NCI-H146 (cell line): ENCODE measurements around the gene ANKLE2.
"Not testable (repeated sequence)": the region's sequence is repeated elsewhere in the genome, so short reads cannot be mapped to it uniquely, and the experiment has no call there.

Source experiments
- DNase-seq: peaks from one replicate; lab custom pipeline; 2025; lab: John Stamatoyannopoulos, UW

Gene ANKLE2

DNA sequence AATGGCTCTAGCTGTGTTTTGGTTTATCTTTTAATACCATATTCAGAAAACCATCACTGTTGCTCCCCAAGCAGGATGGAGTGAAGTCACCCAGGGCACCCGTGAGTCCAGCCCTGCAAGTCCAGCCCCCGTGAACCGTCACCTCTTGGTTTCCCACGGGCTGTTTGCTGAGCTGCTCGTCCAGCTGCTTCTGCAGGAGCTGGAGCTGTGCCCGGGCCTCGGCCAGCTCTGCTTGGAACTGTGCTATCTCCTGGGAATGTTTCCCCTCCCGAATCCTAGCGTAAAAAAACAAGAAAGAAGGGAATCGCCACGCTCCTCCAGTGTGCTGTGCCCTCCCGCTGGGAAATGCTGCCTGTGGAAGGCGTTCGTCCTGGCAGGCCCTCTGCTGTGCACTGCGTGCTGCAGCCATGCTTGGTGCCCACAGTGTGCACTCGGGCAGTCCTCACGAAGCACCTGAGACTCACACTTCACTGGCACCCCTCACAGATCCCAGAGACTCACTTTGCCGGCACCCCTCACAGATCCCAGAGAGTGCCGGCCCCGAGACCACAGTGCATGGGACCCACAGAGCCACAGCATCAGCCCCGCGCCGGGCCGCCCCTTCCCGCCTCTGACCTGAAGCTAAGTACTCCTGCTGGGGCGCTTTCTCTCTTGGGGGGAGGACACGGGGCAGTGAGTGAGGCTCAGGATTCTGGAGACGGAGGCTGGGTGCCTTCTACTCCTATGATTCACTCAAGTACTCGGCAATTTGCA lies 15.4 kb upstream of the ANKLE2 start:
- DNase-seq = no peak

GRCh38 chr12:132776230-132776625 lies 14.6 kb upstream of the ANKLE2 start:
- not testable (repeated sequence) for DNase-seq

DNA sequence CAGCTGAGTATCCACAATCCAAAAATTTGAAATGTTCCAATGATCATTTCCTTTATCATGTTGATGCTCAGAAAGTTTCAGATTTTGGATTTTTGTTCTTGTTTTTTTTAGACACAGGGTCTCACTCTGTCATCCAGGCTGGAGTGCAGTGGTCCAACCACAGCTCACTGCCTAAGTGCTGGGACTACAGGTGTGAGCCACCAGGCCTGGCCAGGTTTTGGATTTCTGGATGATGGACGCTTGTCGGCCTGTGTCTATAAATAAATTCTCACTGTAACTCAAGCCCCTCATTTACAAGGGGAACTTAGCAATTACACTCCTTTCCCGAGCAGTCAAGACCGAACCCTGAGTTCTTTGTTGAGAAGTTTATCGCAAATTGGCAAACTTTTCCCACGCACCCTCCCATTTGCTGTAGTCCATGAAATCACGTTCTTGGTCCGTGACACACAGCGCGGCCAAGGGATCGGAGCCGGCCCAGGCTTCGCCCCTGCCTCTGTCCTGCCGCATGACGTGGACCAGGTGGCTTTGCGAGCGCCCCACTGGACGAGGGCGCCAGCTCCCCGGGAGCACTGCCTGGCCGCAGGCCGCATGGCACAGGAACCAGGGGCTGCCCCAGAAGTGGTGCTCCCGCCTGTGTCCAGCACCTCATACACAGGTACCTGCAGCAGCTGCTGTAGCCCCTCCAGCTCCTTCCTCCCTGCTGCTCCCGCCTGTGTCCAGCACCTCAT lies 14.0 kb upstream of the ANKLE2 start:
- DNase-seq = no peak

GRCh38 chr12:132774646-132775275 lies 13.1 kb upstream of the ANKLE2 start:
- no peak for DNase-seq

DNA sequence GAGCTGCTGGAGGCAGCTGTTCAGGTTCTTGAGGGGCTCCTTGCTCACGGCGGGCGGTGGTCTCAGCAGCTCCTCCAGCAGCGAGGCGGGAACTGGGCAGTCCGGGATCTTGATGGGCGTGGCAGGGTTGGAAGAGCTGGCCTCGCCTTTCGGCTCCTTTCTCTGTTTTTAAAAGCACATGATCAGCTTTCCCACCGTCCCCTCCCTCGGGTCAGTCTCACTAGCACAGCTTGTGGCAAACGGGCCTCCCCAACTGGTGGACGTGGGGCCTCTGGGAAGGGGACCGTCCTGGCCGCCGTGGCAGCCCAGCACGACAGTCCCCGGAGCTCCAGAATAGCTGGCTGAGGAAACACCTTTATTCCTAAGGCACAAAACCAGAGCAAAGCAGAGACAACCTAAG lies 12.5 kb upstream of the ANKLE2 start:
- DNase-seq = no peak

DNA sequence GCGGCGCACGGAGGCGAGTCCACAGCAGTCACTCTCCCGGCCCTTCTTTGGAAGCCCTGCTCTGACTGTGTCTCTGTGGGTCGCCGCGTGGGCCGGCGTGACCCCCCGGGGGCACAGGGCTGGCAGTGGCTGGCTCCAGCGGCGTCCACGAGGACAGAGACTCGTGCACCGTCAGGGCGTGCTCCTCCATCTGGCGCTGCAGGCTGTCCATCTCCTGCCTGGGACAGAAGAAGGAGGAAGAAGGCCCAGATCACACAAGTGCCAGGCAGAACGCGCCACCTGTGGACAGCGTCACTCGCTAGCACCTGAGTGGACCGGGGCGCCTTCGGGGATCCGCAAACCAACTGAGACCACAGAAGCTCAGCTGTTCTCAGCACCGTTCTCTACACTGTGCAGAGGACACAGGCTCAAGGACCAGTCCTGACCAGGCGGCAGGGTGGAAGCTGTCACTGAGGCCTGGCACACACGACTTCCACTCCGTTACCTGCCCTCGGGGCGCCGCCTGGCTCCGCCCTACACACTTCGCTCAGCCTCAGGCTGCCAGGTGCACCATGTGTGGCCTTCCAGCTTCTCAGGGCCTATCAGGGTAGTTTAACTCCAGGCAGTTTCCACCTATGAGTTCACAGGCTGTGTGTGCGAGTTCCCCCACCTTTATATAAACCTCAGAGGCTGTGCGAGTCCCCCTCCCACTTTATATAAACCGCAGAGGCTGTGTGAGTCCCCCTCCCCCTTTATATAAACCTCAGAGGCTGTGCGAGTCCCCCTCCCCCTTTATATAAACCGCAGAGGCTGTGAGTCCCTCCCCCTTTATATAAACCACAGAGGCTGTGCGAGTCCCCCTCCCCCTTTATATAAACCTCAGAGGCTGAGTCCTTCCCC lies 11.7 kb upstream of the ANKLE2 start:
- no peak for DNase-seq

- DNase-seq = no peak
Observed at GRCh38 chr12:132772606-132773005, 11.0 kb upstream of the ANKLE2 start.

GRCh38 chr12:132771126-132771838 lies 9.7 kb upstream of the ANKLE2 start:
- DNase-seq = no peak

GRCh38 chr12:132766380-132767085 lies 4.9 kb upstream of the ANKLE2 start:
- DNase-seq = no peak

GRCh38 chr12:132765361-132765760 lies 3.7 kb upstream of the ANKLE2 start:
- no peak for DNase-seq

DNA sequence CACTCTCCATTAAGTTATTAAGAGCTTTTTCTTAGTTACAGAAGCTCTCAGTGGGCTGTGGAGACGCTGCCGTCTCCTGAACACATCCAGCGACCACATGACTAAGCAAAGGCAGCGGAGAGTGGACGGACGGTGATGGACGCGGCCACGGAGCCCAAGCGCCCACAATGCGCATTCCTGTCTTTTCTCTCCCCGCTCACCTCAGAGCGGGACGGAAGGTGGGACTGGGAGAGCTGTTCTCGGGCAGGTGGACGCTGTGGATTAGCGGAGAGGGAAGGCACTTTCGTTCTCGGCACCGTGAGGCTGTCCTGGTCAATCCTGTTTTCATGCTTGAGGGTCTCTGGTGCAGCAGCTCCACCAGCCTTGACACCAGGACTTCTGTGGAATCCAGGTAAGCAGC lies 2.6 kb upstream of the ANKLE2 start:
- no peak for DNase-seq

DNA sequence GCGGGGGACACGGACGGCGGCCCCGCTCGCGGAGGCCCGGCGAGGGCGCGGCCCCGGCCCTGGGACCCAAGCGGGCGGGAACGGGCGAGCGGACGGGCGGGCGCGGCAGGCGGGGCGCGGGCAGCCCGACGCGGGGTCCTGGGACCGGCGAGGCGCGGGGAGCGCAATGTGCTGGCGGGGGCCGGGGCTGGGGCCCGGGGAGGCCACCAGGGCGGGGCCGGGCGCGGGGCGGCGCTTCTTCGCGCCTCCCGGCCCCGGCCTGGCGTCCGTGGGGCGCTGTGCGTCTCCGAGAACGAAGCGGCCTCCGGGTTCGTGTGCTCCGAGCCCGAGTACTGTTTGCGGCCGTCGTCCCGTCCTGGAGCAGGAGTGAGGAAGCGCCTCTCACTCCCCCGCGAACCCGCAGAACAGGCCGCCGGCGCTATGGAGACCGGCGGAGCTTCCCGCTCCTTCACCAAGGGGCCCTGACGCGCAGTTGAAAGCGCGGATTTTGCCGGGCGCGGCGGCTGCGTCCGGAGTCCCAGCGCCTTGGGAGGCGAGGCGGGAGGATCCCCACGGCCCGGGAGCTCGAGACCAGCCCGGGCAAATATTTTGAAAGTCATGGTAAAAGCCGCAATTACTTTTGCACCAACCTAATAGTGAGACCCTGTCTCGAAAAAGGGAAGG lies 420 bp upstream of the ANKLE2 start:
- DNase-seq = peak; percentile 90

GRCh38 chr12:132759359-132759758 lies 2.3 kb downstream of the ANKLE2 start:
- DNase-seq = no peak

DNA sequence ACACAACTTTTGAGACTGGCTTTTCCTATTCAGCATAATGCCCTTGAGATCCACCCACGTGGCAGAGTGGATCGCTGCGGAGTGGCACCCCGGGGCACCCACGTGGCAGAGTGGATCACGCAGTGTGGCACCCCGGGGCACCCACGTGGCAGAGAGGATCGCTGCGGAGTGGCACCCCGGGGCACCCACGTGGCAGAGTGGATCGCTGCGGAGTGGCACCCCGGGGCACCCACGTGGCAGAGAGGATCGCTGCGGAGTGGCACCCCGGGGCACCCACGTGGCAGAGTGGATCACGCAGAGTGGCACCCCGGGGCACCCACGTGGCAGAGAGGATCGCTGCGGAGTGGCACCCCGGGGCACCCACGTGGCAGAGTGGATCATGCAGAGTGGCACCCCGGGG lies 2.8 kb downstream of the ANKLE2 start:
- DNase-seq = not testable (repeated sequence)

- DNase-seq = no peak
Observed at GRCh38 chr12:132754160-132754932, 7.3 kb downstream of the ANKLE2 start.

DNA sequence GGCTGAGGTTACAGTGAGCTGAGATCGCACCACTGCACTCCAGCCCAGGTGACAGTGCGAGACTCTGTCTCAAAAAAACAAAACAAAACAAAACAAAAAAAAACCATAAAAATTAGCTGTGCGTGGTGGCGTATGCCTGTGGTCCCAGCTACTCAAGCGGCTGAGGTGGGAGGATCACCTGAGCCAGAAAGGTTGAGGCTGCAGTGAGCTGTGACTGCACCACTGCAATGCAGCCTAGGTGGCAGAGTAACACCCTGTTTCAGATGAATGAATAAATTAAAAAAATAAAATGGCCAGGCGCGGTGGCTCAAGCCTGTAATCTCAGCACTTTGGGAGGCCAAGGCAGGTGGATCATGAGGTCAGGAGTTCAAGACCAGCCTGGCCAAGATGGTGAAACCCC lies 8.0 kb downstream of the ANKLE2 start:
- not testable (repeated sequence) for DNase-seq

DNA sequence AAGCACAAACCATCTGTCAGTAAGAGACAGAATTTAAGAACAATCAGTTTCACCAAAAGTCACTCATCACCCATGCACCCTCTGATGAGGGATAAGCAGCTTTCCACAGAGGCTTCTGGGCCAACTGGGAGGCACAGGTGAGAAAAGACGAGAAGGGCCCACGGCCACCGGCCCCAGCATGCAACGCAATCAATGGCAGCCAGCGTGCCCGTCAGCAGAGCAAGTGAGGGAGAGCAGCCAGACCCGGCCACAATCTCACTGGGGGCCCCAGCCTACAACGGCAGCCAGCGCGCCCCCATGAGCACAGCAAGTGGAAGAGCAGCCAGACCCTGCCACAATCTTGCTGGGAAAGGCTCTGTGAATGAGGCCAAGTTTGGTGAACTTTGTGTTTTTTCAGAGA lies 13.3 kb downstream of the ANKLE2 start:
- no peak for DNase-seq

- no peak for DNase-seq
Observed at GRCh38 chr12:132747896-132748295, 13.7 kb downstream of the ANKLE2 start.

- DNase-seq = no peak
Observed at GRCh38 chr12:132747395-132747794, 14.2 kb downstream of the ANKLE2 start.
